ENCODE measurements around the gene ITGA3.

Gene ITGA3

DNA sequence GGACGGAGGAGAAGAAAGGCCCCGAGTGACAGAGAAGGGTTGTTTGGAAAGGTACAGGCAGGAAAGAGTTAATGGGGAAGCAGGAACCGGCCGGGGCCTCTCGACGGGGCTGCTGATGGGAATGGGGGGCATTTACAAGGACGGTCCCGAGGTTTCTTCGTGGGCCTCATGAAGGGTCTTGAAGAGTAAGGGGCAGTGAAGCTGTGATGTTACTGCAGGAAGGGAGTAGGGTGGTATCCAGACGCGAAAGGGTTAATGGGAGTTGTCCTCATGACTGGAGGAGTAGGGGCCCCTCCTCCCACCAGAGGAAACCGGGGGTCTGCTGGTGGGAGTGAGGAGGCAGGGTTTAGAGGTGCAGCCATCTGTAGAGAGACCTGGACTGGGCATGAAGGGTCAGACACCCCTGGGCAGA lies 39.7 kb downstream of the ITGA3 start:
- no peak for DNase-seq

DNA sequence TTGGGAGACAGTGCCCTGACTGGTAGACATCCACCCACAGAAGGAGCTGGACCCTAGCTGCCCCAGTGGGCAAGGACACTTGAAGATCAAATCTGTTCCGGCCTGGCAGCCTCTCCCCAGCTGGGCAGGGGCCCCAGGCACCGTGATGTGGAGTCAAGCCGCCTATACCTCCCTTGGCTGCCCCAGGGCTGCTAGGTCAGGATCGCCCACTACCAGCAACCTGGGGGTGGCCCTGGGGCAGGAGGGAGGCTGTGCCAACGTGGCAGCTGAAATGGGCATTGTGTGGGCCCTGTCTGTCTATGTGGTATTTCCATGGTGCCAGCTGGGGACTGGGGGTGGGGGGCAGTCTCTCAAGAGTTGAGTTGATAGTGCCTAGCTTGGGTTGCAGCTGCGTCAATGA lies 40.2 kb downstream of the ITGA3 start:
- no peak for DNase-seq

GRCh38 chr17:50096758-50097157 lies 40.8 kb downstream of the ITGA3 start:
- no peak for DNase-seq

GRCh38 chr17:50097455-50097854 lies 41.5 kb downstream of the ITGA3 start:
- no peak for DNase-seq

DNA sequence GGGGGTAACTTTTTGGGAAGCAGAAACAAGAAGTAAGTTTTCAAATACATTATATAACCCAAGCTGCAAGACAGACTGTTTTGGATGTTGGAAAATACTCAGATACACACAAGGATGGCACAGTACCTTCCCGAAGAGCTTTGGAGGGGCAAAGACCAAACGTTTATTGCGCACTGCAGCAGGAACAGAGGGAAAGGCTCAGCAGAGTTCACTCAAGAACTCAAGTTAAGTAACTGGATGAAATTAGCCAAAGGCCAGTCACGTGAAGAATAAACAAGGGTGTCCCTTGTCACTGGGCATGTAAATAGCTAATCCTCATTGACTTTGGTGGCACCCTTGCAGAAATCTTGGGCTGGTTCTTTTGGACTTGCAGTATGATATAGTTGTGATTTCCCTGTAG lies 42.0 kb downstream of the ITGA3 start:
- no peak for DNase-seq

DNA sequence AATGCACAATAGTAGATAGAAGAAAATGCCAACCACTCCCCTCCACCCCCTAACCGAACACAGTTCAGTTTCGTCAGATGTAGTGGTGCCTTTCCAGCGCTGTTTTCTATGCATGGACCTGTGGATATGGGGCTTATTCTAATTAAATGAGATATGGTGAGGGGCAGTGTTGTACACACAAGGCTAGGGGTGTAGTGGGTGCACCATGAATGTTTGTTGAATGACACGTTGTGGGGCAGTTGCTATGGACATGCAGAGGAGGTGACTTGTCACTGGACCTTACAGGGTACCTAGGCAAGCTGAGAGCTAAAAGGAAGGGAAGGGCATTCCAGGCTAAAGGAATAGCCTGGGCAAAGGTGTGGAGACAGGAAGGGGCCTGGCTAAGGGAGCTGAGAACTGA lies 42.7 kb downstream of the ITGA3 start:
- DNase-seq = no peak

- no peak for DNase-seq
Measured at GRCh38 chr17:50099003-50099402, 43.1 kb downstream of the ITGA3 start.

DNA sequence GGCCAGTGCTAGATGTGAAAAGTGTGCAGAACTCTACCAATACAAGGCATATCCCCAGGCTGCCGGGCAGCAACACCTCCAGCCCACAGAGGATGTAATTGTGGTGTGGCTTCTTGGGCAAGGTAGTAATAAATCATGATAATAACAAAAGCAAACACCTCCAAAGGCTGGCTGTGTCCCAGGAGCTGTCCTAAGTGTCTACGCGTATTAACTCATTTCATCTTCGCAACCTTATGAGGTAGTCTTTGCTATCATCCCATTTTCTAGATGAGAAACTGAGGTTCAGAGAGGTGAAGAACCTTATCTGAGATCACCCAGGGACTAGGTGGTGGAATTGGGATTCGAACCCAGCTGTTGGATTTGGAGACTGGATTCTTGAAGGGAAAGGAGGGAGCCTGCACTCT lies 44.6 kb downstream of the ITGA3 start:
- no peak for DNase-seq

GRCh38 chr17:50100921-50101345 lies 45.0 kb downstream of the ITGA3 start:
- no peak for DNase-seq

DNA sequence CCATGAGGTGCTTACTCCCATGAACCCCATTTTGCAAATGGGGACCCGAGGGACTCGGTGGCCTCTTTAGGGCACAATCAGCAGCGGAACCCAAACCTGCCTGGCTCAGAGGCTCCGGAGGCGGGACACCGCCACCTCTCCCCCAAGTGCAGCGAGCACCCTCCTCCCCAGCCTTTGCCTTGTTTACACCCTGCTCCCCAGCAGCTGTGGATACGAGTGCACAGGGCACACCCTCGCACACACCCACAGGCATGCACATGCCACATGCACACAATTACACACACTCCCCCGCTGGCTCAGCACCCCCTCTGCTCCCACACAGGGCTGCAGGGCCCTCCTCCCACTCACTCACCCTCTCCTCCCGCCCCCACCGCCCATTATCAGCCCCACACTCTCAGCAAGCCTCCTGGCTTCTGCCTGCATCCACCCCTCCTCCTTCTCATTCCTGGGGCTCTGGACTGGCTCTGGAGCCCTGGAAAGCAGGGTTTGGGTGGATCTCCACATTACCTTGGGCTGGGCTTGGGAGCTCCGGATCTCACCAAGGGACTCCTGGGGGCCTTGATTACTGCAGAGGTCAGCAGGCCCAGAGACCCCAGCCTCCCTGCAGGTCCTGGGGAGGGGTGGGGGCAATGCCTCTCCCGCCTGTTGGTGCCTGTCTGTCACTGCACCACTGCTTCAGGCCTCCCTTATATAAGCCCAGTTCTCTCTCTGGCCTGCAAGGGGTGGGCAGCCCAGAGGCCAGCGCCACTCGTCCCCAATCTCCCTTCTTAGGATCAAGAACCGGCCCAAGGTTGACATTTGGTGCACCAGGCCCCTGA lies 45.6 kb downstream of the ITGA3 start:
- DNase-seq = no peak

GRCh38 chr17:50102164-50102991 lies 46.5 kb downstream of the ITGA3 start:
- DNase-seq = no peak

DNA sequence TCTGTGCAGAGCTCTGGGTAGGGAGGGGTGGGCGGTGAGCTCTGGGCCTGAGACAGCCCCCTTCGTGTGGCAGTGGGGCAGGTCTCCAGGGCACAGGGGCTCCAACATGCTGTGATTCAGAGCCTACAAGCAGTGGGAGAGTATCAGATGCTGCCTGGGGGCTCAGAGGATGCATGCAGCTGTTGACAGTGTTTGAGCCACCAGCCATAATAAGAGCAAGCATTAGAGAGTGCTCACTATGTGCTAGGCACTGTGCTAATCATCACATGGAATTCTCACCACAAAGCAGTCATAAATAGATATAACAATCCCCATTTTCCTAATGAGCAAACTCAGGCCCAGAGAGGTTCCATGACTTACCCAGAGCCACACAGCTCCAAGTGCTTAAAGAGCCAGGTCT lies 47.3 kb downstream of the ITGA3 start:
- no peak for DNase-seq

- no peak for DNase-seq
Measured at GRCh38 chr17:50103941-50104340, 48.0 kb downstream of the ITGA3 start.

DNA sequence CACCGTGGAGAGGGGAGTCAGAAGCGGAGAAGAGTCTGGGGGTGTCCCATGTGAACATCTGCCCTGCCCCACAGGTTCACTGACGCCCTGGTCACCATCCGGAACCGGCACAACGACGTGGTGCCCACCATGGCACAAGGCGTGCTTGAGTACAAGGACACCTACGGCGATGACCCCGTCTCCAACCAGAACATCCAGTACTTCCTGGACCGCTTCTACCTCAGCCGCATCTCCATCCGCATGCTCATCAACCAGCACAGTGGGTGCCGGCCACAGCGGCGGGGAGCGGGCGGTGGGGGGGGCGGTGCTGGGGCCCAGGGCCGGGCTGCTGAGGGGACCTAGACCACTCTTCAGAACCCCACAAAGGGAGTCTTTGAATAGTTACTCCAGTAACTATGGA lies 49.9 kb downstream of the ITGA3 start:
- no peak for DNase-seq

GRCh38 chr17:50106393-50107131 lies 50.7 kb downstream of the ITGA3 start:
- DNase-seq = no peak

DNA sequence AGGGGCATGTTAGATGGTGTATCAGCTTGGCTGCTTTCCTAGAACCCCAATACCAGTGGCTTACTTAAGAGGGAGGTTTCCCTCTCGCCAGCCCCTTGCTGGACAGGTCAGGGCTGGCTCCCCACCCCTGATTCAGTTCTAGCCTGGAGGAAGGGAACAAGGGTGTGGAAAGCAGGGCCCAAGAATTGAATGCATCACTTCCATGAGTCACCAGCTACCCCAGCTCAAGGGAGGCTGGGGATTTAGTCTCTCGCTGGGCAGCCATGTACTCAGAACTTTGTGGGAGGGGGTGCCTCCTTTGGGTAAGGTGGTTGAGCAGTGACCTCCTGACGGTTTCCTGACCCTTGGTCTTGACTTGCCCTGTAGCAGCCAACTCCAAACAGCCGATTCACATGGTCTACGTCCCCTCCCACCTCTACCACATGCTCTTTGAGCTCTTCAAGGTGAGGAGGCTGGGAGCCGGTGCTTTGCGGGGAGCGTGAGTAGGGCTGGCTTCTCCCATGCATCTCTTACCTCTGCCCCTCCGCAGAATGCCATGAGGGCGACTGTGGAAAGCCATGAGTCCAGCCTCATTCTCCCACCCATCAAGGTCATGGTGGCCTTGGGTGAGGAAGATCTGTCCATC lies 52.0 kb downstream of the ITGA3 start:
- DNase-seq = no peak

DNA sequence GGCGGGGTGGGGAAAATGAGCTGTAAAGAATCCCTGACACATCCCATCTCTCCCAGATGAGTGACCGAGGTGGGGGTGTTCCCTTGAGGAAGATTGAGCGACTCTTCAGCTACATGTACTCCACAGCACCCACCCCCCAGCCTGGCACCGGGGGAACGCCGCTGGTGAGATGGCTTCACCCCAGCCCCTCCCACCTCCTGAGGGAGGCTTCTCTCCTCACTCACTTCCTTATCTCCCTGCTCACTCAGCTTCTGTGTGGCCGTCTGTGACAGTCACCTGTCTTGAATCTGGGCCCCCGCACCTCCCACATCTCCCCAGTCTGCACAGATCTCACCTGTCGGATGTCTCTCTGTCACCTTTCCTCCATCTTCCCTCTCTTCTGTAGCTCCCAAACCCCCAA lies 52.6 kb downstream of the ITGA3 start:
- DNase-seq = no peak

DNA sequence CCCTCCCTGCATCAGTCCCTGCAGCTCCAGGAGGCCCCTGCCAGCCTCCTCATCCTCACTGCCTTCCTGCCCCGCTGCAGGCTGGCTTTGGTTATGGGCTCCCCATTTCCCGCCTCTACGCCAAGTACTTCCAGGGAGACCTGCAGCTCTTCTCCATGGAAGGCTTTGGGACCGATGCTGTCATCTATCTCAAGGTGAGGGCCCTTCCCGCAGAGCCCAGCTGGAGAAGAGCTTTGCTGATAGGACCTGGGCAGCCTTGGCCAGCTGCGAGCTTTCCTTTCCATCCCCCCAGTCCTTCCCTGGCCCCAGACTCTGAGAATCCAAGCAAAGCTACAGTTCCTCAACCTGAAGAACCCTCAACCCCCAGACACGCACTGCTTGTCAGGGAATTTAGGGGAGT lies 53.3 kb downstream of the ITGA3 start:
- no peak for DNase-seq

- no peak for DNase-seq
Measured at GRCh38 chr17:50109785-50110184, 53.9 kb downstream of the ITGA3 start.

GRCh38 chr17:50110591-50111349 lies 54.9 kb downstream of the ITGA3 start:
- DNase-seq = no peak

DNA sequence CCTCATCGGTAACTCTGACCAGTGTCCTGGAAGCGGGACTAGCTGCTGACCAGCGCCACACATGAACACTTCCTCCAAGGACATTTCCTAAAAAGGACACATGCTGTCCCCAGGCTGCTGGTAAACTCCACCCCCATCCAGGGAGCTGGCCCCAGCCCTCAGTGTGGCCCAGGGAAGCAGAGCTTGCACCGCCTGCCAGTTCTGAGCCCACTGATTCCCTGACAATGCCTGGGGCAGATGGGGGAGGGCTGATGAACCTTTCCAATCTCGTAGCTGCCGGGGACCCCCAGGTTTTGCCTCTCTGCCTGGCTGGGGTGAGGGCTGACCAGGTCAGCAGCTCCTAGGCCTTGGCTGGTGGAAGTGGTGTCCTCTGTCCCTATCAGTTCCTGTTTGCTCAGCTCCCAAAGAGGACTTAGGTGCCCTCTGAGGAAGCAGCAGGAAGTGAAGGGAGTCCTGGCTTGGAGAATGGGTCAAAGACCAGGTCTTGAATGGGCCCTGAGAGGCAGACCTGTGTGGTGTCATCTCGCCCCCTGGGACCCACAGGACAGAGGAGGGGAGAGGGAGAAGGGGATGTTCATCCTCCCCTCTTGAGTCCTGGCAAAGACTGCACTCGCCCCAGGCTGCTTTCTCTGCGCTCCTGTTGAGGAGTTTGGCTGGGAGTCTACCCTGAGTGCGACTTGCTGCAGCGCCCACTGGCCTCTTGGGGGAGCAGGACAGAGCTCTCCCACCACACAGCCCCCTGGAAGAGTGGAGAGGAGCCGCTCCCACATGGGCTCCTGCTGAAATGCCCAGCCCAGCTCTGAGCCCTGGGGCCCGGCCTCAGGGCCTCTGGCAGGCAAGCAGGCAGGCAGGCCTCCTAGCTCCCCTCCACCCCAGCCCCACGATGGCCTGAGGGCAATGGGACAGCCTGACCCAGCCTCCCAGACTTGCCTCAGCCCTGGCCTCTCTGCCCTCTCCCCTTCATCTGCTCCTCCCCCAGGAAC lies 56.1 kb downstream of the ITGA3 start:
- no peak for DNase-seq

All from activated CD4-positive, alpha-beta T cell treated with anti-CD3 and anti-CD28 coated beads, Interleukin-2, amount 50 U/mL, for 48 hours (primary cell).